ENCODE data around the gene STOM.
"Not testable (repeated sequence)": the region's sequence is repeated elsewhere in the genome, so short reads cannot be mapped to it uniquely, and the experiment has no call there.

Gene STOM

DNA sequence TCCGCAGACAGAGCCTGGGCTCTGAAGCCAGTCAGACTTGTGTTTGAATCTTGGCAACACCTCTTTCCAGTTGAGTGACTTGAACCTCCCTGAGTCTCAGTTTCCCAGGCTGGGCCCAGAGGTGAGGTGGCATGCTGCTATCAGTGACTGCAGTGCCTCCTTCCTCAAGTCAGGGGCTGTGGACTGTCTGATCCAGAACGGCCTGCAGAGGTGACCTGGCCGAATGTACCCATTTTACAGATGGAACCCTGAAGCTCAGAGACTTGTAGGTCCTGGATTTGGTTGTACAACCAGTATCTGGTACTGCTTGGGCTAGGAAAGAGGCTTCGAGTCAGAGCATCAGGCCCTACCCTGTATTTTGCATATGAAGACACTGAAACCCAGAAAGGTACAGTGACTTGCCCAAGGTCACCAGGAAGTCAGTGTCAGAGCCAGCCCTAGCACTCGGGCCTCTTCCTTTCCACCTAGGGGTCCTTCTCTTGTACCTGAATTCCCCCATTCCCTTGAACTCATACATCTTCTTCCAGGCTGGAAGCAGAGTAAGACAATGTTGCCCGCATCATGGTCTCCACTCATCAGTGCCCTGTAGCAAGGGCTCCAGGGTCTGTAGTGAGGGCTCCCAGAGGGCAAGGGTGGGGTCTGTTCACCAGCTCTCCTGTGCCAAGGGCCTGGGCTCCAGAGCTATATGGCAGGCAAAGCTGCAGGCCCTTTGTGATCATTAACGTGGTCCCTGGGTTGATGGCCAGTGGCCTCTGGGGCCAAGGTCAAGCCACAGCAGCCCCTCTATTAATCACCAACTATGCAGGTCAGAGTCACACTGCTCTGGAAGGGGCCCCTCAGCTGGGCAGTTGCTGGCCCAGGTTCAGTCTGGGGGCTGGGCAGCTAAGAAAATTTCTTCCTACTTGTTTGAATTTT lies 73.6 kb downstream of the STOM start:
- Histone ChIP-seq H3K27ac (ENCODE audit: low read length) (no peak overlapping the region), H3K9ac (ENCODE audit: low read depth, low read length) (no peak overlapping the region), H3K4me3 (ENCODE audit: low read length) (no peak overlapping the region), H3K27me3 (ENCODE audit: insufficient read depth, low read length) (peaks cover 33% of the 10 kb centered on the region), H3K4me1 (ENCODE audit: insufficient read depth, low read length) (peaks cover 12% of the 10 kb centered on the region; the same call in 1 of the 2 replicates), H3K36me3 (ENCODE audit: insufficient read depth, low read depth, low read length) (no peaks in the 10 kb centered on the region), H3K9me3 (ENCODE audit: insufficient read depth, low read depth, low read length) (no peaks in the 10 kb centered on the region)

GRCh38 chr9:121295662-121296191 lies 74.3 kb downstream of the STOM start:
- H3K9ac ChIP-seq (ENCODE audit: low read depth, low read length) = no peak overlapping the region
- no peak overlapping the region for H3K4me3 ChIP-seq (ENCODE audit: low read length)
- H3K27me3 ChIP-seq (ENCODE audit: insufficient read depth, low read length) = peaks cover 25% of the 10 kb centered on the region
- no peaks in the 10 kb centered on the region for H3K9me3 ChIP-seq (ENCODE audit: insufficient read depth, low read depth, low read length)
- H3K27ac ChIP-seq (ENCODE audit: low read length) = no peak overlapping the region
- H3K4me1 ChIP-seq (ENCODE audit: insufficient read depth, low read length) = peaks cover 12% of the 10 kb centered on the region; the same call in 1 of the 2 replicates
- no peaks in the 10 kb centered on the region for H3K36me3 ChIP-seq (ENCODE audit: insufficient read depth, low read depth, low read length)

- Histone ChIP-seq H3K9me3 (ENCODE audit: insufficient read depth, low read depth, low read length) (no peaks in the 10 kb centered on the region), H3K9ac (ENCODE audit: low read depth, low read length) (no peak overlapping the region), H3K4me1 (ENCODE audit: insufficient read depth, low read length) (peaks cover 8% of the 10 kb centered on the region; the same call in 1 of the 2 replicates), H3K27me3 (ENCODE audit: insufficient read depth, low read length) (peaks cover 19% of the 10 kb centered on the region), H3K4me3 (ENCODE audit: low read length) (no peak overlapping the region), H3K36me3 (ENCODE audit: insufficient read depth, low read depth, low read length) (no peaks in the 10 kb centered on the region), H3K27ac (ENCODE audit: low read length) (no peak overlapping the region)
Measured at GRCh38 chr9:121294866-121295661, 75.0 kb downstream of the STOM start.

GRCh38 chr9:121294151-121294743 lies 75.8 kb downstream of the STOM start:
- Histone ChIP-seq H3K9me3 (ENCODE audit: insufficient read depth, low read depth, low read length) (no peaks in the 10 kb centered on the region), H3K27me3 (ENCODE audit: insufficient read depth, low read length) (peaks cover 21% of the 10 kb centered on the region), H3K9ac (ENCODE audit: low read depth, low read length) (no peak overlapping the region)

GRCh38 chr9:121292801-121293241 lies 77.2 kb downstream of the STOM start:
- Histone ChIP-seq H3K27me3 (ENCODE audit: insufficient read depth, low read length) (peaks cover 34% of the 10 kb centered on the region), H3K9me3 (ENCODE audit: insufficient read depth, low read depth, low read length) (no peaks in the 10 kb centered on the region), H3K4me1 (ENCODE audit: insufficient read depth, low read length) (peaks cover 14% of the 10 kb centered on the region), H3K36me3 (ENCODE audit: insufficient read depth, low read depth, low read length) (no peaks in the 10 kb centered on the region), H3K9ac (ENCODE audit: low read depth, low read length) (no peak overlapping the region), H3K4me3 (ENCODE audit: low read length) (no peak overlapping the region), H3K27ac (ENCODE audit: low read length) (no peak overlapping the region)

More at GRCh38 chr9:121294151-121294743, 75.8 kb downstream of the STOM start:
- no peaks in the 10 kb centered on the region for H3K36me3 ChIP-seq (ENCODE audit: insufficient read depth, low read depth, low read length)
- H3K4me1 ChIP-seq (ENCODE audit: insufficient read depth, low read length) = peaks cover 7% of the 10 kb centered on the region; the same call in 1 of the 2 replicates
- H3K27ac ChIP-seq (ENCODE audit: low read length) = no peak overlapping the region
- no peak overlapping the region for H3K4me3 ChIP-seq (ENCODE audit: low read length)

GRCh38 chr9:121292051-121292450 lies 78.0 kb downstream of the STOM start:
- Histone ChIP-seq H3K36me3 (ENCODE audit: insufficient read depth, low read depth, low read length) (no peaks in the 10 kb centered on the region), H3K9me3 (ENCODE audit: insufficient read depth, low read depth, low read length) (no peaks in the 10 kb centered on the region), H3K9ac (ENCODE audit: low read depth, low read length) (no peak overlapping the region), H3K27ac (ENCODE audit: low read length) (no peak overlapping the region), H3K4me1 (ENCODE audit: insufficient read depth, low read length) (peaks cover 20% of the 10 kb centered on the region), H3K4me3 (ENCODE audit: low read length) (no peak overlapping the region), H3K27me3 (ENCODE audit: insufficient read depth, low read length) (peaks cover 37% of the 10 kb centered on the region)

GRCh38 chr9:121291536-121291935 lies 78.5 kb downstream of the STOM start:
- peaks cover 38% of the 10 kb centered on the region for H3K27me3 ChIP-seq (ENCODE audit: insufficient read depth, low read length)
- not testable (repeated sequence) for H3K9me3 ChIP-seq (ENCODE audit: insufficient read depth, low read depth, low read length); H3K27ac ChIP-seq (ENCODE audit: low read length); H3K9ac ChIP-seq (ENCODE audit: low read depth, low read length); H3K36me3 ChIP-seq (ENCODE audit: insufficient read depth, low read depth, low read length); H3K4me3 ChIP-seq (ENCODE audit: low read length)
- peaks cover 23% of the 10 kb centered on the region for H3K4me1 ChIP-seq (ENCODE audit: insufficient read depth, low read length)

DNA sequence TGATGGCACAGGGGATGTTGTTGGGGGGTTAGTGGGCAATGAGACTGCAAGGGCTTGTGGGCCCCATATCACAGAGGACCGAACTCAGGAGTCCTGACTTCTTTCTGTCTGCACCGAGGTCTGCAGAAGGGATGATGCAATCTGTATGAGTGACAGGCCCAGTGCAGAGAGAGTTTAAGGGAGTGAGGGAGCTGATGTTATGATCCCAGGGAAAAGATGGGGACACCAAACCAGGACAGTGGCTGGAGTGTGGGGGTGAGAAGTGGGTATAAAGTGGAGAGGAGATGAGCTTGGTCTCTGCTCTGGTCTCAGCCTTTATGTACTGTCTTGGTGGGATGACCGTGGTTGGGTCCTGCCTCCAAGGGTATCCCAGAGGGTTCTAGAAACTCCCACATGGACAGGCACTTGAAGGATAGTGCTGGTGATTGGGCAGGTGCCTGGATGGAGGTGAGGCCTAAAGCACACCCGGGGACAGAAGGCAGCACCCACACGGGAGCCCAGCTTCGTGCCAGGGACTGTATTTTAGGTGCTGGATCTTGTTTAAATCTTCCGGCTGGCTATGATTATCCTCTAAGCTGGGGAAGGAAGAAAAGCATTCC lies 80.2 kb downstream of the STOM start:
- H3K27me3 ChIP-seq (ENCODE audit: insufficient read depth, low read length) = peaks cover 55% of the 10 kb centered on the region
- H3K9ac ChIP-seq (ENCODE audit: low read depth, low read length) = peak overlapping the region; percentile 19; the same call in 1 of the 2 replicates
- no peaks in the 10 kb centered on the region for H3K36me3 ChIP-seq (ENCODE audit: insufficient read depth, low read depth, low read length)
- peak overlapping the region; percentile 21; the same call in 1 of the 2 replicates for H3K4me3 ChIP-seq (ENCODE audit: low read length)
- H3K4me1 ChIP-seq (ENCODE audit: insufficient read depth, low read length) = peaks cover 32% of the 10 kb centered on the region
- no peak overlapping the region for H3K27ac ChIP-seq (ENCODE audit: low read length)
- H3K9me3 ChIP-seq (ENCODE audit: insufficient read depth, low read depth, low read length) = no peaks in the 10 kb centered on the region

DNA sequence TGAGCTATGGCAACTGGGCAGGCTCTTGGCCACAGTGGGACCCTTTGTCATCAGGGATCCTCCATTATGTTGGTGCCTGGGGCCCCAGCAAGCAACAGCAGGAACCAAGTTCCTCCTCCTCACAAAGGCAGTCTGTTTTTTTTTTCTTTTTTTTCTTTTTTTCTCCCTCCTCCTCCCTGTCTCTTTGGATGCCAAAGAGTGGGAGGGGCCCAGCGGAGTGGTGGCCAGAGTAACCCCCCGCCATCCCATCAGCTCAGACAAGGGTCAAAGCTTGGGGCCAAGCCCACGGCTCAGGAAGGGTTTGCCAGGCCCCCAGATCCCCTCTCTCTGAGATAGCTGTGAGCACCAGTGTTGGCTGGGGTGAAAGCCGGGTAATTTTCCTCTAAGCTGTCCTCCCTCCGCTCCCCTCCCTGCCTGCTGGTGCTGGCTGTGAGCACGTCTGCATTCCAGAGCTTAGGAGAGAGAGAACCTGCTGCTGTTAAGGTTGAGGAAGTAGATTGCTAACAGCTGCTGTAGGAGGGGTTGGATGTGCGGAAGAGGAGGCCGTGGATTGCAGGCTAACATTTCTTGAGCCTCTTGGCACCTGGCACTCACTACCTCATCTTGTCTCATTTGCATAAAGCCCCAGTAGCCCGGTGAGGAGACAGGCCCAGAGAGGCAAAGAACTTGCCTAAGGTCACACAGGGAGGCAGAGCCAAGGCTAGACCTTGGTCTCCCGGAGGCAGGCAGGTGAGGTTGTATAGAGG lies 80.9 kb downstream of the STOM start:
- Histone ChIP-seq H3K36me3 (ENCODE audit: insufficient read depth, low read depth, low read length) (no peaks in the 10 kb centered on the region), H3K27ac (ENCODE audit: low read length) (no peak overlapping the region), H3K4me3 (ENCODE audit: low read length) (peak overlapping the region; percentile 26; the same call in 1 of the 2 replicates), H3K9ac (ENCODE audit: low read depth, low read length) (peak overlapping the region; percentile 19; the same call in 1 of the 2 replicates), H3K27me3 (ENCODE audit: insufficient read depth, low read length) (peaks cover 62% of the 10 kb centered on the region), H3K9me3 (ENCODE audit: insufficient read depth, low read depth, low read length) (no peaks in the 10 kb centered on the region), H3K4me1 (ENCODE audit: insufficient read depth, low read length) (peaks cover 32% of the 10 kb centered on the region)

All from iPS-20b (cell line).